Motor neuron (in vitro differentiated cells): ENCODE measurements around the gene CNTLN. TPM values are rescaled to one million over a fixed set of nuclear protein-coding genes. Genes with fewer than 3 reads are reported as not detected.

ENCODE experiments used
- ATAC-seq, 8 experiments: fragments of 200-7000 bp; cut with Tn5 transposase; replicated peaks in 6 of 8; 2 replicates each; pipeline ENCODE4 v1.8.0; 2021; ENCODE audit warnings: mild to moderate bottlenecking in 8 of 8, moderate library complexity in 8 of 8
- H3K27ac ChIP-seq, 2 donors: fragments of 250-450 bp; sonication (Bioruptor Pico); 2 replicates each; pipeline ENCODE4 v1.9.0; 2021; ENCODE audit warnings: antibody characterized with exemption in 2 of 2, mild to moderate bottlenecking in 2 of 2, moderate library complexity in 1 of 2
- H3K4me1 ChIP-seq, 2 donors: fragments of 250-450 bp; sonication (Bioruptor Pico); replicated peaks in 1 of 2; 2 replicates each; pipeline ENCODE4 v1.6.1; 2021; ENCODE audit warnings: antibody characterized with exemption in 2 of 2, mild to moderate bottlenecking in 2 of 2, moderate library complexity in 1 of 2
- H3K4me3 ChIP-seq, 5 donors: fragments of 250-450 bp; sonication (Bioruptor Pico); 2 replicates each; pipeline ENCODE4 v1.9.0; 2021; ENCODE audit warnings: antibody characterized with exemption in 5 of 5, mild to moderate bottlenecking in 5 of 5, moderate library complexity in 4 of 5
- WGBS, 10 experiments: fragments of 450-650 bp; shearing (Covaris generic); methylation state at CpG; one replicate each; pipeline ENCODE4 v1.0.0; 2022; 5-methylcytosine and 5-hydroxymethylcytosine counted together
- in situ Hi-C, 9 experiments: fragments of 400-800 bp; cut with MboI; loops; one replicate each; pipeline ENCODE4 v1.15.0; 2021; ENCODE audit warnings: low sequenced_read_pairs in 9 of 9, low pct_unique_long_range_greater_than_20kb in 2 of 9; ENCODE audit not compliant: unreplicated experiment in 9 of 9
- total RNA-seq, 8 experiments: library from RNA; unstranded; fragments of 300-600 nt; gene quantifications; 2 replicates each; pipeline versions ENCODE4 v1.2.3 to v1.2.4, GENCODE V29; 2022

Gene CNTLN
- total RNA-seq, 8 experiments from 2014 or later, result 6.3 to 19.0 (median 9.3) TPM

DNA sequence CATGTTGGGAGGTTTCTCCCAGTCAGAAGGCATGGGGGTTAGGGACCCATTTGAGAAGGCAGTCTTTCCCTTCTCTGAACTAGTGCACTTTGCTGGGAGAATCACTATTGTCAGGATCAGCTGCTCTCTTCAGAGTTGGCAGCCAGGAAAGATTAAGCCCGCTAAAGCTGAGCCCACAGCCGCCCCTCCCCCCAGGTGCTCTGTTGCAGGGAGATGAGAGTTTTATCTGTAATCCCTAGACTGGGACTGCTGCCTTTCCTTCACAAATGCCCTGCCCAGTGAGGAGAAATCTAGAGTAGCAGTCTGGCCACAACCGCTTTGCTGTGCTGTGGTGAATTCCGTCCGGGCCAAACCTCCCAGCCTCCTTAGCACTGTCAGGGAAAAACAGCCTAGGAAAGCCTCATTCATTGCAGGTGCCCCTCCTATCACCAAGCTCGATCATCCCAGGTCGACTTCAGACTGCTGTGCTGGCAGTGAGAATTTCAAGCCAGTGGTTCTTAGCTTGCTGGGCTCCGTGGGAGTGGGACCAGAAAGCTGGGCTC, 69.8 kb downstream of the CNTLN start:
- peak in 4 of 8 experiments; percentile 12 to 56 (median 34) for ATAC-seq
- in situ Hi-C loops, result loop anchor here in 1 of 9 experiments (25.0 kb wide), 1 partner anchor 258 kb away; no protein-coding TSS in a partner anchor
- WGBS, 10 experiments, result 58 to 100% (median 86%) methylated on average over 1 to 5 of the region's 8 CpGs; no CpG with 5 or more reads in 4 of the 10 experiments
- Histone ChIP-seq H3K4me3 (no peak overlapping the region), H3K27ac (no peak overlapping the region), H3K4me1 (no peaks in the 10 kb centered on the region)

DNA sequence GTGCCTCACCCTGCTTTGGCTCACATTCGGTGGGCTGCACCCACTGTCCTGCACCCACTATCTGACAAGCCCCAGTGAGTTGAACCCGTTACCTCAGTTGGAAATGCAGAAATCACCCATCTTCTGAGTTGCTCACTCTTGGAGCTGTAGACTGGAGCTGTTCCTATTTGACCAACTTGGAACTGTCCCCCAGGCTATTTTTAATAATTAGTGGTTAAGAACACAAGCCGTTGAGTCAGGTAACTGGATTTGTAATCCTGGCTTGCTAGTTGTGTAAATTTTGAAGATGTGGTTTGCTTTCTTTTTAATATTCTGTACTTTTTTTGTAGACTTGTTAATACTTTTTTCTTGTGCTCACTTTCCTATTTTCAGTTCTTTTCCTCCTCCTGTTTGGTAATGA, 81.2 kb downstream of the CNTLN start:
- in situ Hi-C loops, result loop anchor here in 1 of 9 experiments (25.0 kb wide), 1 partner anchor 246 kb away; no protein-coding TSS in a partner anchor

DNA sequence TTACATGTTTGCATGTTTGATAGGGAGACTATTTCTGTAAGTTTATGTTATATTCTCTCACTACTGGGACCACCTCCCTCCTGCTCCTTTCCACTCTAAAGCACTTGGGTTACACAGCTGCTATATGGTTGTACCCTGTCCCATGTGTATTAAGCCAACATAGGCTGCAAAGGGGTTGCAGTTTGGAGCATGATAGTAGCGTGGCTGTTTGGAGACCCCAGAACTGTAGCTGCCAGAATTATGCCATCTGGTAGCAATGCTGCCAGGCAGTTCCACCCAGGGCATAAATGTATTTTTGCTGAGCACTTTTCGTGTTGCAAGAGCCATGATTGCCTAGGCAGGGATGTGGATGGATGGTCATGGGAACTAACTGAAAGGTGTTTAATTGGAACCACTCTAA, 81.8 kb downstream of the CNTLN start:
- in situ Hi-C loops, result loop anchor here in 1 of 9 experiments (25.0 kb wide), 1 partner anchor 246 kb away; no protein-coding TSS in a partner anchor
- Histone ChIP-seq H3K4me1 (no peaks in the 10 kb centered on the region), H3K4me3 (no peak overlapping the region), H3K27ac (no peak overlapping the region)
- peak in 1 of 8 experiments; percentile 72 for ATAC-seq
- WGBS, 10 experiments, result 56 to 100% (median 77%) methylated on average over 1 to 2 of the region's 2 CpGs; no CpG with 5 or more reads in 5 of the 10 experiments

More for the DNA sequence above, 81.2 kb downstream of the CNTLN start:
- WGBS, 10 experiments, result 22 to 100% (median 69%) methylated on average over 1 to 3 of the region's 3 CpGs; no CpG with 5 or more reads in 1 of the 10 experiments
- Histone ChIP-seq H3K4me3 (no peak overlapping the region), H3K4me1 (no peaks in the 10 kb centered on the region), H3K27ac (no peak overlapping the region)
- no peak for ATAC-seq

DNA sequence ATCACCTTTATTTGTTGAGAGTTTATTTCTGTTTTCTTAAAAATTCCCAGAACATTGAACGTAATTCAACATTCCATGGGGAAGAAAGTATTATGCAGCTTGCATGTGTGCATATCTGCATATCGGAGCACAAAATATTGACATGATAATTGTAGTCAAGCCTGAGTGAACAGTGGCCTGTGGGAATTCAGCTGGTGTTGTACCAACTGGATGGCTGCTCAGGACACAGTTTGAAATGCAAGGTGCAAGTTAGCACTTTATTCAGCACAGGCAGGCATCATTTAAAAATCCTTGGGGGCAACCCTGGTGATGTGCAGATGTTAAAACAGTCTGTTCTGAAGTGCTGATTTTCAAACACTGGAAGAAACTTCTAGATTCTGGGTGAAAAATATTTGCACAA, 82.4 kb downstream of the CNTLN start:
- H3K4me1 ChIP-seq, result no peaks in the 10 kb centered on the region
- in situ Hi-C loops, result loop anchor here in 1 of 9 experiments (25.0 kb wide), 1 partner anchor 245 kb away; no protein-coding TSS in a partner anchor
- 0 to 100% (median 82%) methylated on average over 1 to 2 of the region's 2 CpGs; no CpG with 5 or more reads in 2 of the 10 experiments for WGBS, 10 experiments
- H3K4me3 ChIP-seq, result no peak overlapping the region
- peak in 2 of 8 experiments; percentile 55 to 98 for ATAC-seq
- H3K27ac ChIP-seq, result no peak overlapping the region

DNA sequence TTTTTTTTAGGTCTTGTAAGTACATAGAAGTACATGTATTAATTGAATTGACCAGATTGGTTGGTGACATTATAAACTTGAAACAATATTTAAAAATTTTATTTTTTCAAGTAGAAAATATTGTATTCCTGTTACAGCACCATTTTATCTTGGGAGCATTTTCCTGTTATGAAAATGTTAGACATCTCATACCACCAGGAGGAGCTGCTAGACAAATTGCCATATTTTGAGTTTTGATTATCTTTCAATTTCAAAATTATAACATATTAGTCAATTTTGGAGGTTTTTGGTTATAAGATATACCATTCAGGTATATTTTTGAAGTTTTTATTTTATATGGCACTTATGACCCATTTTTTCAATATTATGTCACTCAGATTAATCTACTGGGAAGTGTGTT, 84.4 kb downstream of the CNTLN start:
- no peak for ATAC-seq
- Histone ChIP-seq H3K4me3 (no peak overlapping the region), H3K27ac (no peak overlapping the region), H3K4me1 (no peaks in the 10 kb centered on the region)
- in situ Hi-C loops, result loop anchor here in 1 of 9 experiments (25.0 kb wide), 1 partner anchor 243 kb away; no protein-coding TSS in a partner anchor

DNA sequence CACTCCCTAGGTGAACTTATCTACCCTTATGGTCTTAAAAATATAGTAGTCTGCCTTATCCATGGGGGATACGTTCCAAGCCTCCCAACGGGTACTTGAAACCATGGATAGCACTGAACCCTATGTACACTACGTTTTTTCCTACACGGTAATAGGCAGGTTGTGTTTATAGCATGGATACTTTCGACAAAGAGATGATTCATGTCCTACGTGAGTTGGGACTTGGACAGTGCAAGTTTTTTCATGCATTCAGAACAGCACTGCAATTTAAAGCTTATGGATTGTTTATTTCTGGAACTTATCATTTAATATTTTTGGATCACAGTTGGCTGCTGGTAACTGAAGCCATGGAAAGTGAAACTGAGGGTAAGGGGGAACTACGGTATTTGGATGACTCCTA, 88.1 kb downstream of the CNTLN start:
- 86 to 100% (median 95%) methylated on average over 1 to 7 of the region's 7 CpGs for WGBS, 10 experiments
- no peak overlapping the region for H3K4me3 ChIP-seq
- H3K4me1 ChIP-seq, result no peaks in the 10 kb centered on the region
- in situ Hi-C loops, result loop anchor here in 1 of 9 experiments (25.0 kb wide), 1 partner anchor 239 kb away; no protein-coding TSS in a partner anchor
- no peak for ATAC-seq
- H3K27ac ChIP-seq, result no peak overlapping the region

DNA sequence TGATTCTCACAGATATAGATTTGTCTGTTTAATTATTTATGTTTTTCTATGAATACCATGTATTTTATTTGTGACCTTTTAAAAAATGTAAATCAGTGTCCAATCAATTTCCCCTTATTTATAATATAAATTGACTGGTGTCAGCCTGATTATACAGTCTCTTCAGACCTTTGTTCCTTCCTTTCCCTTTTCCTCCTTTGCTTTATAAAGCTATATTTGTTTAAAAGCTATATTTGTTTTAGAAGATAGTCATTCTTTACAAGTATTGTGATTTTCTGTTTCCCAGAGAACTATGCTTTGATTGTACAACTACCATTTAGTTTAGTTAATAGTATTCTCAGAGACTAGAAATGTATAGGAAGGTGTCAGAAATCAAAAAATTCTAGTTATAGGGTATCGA, 90.6 kb downstream of the CNTLN start:
- ATAC-seq, result no peak
- in situ Hi-C loops, result loop anchor here in 1 of 9 experiments (25.0 kb wide), 1 partner anchor 88 kb away; the partner anchor contains the start of gene CNTLN
- WGBS, 10 experiments, result 100% methylated on average over 1 of the region's 1 CpG; no CpG with 5 or more reads in 4 of the 10 experiments

DNA sequence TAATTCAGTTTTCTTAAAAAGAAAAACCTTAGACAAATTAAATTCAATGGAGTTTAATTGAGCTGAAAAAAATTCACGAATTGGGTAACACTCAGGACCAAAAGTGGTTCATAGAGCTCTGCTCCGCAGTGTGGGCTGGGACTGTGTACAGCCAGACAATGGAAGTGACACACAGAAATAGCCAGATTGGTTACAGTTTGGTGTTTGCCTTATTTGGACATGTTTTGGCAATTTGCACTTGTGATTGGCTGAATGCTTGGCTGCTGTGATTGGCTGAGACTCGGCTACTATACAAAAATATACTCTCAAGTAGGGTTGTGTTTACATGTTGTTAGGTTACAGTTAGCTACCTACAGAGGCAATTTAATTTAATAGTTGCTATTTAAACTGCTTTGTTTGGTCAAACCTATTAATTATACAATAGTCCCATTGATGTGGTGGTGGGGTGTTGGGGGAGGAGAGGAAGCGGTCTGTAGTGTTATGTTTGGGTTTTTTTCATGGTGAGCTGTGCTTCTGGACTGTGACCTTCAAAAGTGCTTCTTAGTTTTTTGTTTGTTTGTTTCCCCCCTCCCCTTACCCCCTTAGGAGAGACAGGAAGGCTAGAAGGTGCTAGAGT, 95.2 kb downstream of the CNTLN start:
- in situ Hi-C loops, result loop anchor here in 1 of 9 experiments (25.0 kb wide), 1 partner anchor 93 kb away; the partner anchor contains the start of gene CNTLN
- H3K27ac ChIP-seq, result no peak overlapping the region

More for the DNA sequence above, 90.6 kb downstream of the CNTLN start:
- Histone ChIP-seq H3K27ac (no peak overlapping the region), H3K4me1 (no peaks in the 10 kb centered on the region), H3K4me3 (no peak overlapping the region)

DNA sequence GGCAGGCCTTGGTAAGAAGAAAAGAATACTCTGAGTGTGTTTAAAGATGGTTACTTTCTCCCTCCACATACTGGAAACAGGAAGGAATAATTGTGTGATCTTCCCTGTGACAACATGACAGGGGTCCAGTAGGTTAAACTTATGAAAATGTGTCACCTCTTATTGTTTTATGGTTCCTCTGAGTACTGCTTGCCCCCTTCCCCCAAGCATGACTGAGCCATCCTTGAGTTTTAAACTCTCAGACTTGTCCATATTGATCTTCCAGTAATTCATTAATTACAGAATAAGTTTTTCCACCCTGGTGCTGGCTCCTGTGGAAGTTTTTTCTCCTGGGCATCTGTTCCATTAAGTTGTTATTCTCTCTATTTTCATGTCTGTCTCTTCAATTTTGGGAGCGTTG, 95.8 kb downstream of the CNTLN start:
- no peak for ATAC-seq
- Histone ChIP-seq H3K4me3 (no peak overlapping the region), H3K4me1 (peaks cover 0 to 3% of the 10 kb centered on the region in 2 donors), H3K27ac (no peak overlapping the region)
- in situ Hi-C loops, result loop anchor here in 1 of 9 experiments (25.0 kb wide), 1 partner anchor 93 kb away; the partner anchor contains the start of gene CNTLN
- WGBS, 10 experiments, result 13 to 100% (median 86%) methylated on average over 1 of the region's 1 CpG; no CpG with 5 or more reads in 3 of the 10 experiments

More for the DNA sequence above, 95.2 kb downstream of the CNTLN start:
- Histone ChIP-seq H3K4me1 (peaks cover 0 to 3% of the 10 kb centered on the region in 2 donors), H3K4me3 (no peak overlapping the region)
- ATAC-seq, result peak in 1 of 8 experiments; percentile 22
- 92 to 100% (median 95%) methylated on average over 1 to 4 of the region's 4 CpGs; no CpG with 5 or more reads in 1 of the 10 experiments for WGBS, 10 experiments

DNA sequence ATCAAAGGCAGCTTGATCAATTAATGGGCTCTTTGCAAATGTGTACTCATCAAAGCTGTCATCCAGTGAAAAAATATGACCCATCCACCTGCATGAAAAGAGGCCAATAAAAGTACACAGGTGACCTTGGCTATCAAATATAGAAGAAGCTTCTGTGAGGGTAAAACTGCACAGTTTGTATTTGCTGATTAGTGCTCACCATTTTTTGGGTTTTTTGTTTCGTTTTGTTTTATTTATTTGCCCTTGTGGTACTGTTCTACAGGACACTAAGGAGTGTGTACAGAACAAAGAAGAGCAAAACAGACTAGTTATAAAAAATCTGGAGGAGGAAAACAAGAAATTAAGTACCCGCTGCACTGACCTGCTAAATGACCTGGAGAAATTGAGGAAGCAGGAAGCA, 101.3 kb downstream of the CNTLN start:
- peaks cover 0 to 3% of the 10 kb centered on the region in 2 donors for H3K4me1 ChIP-seq
- no peak overlapping the region for H3K27ac ChIP-seq
- 57 to 93% (median 75%) methylated on average over 1 to 2 of the region's 2 CpGs for WGBS, 10 experiments
- in situ Hi-C loops, result loop anchor here in 1 of 9 experiments (25.0 kb wide), 1 partner anchor 99 kb away; the partner anchor contains the start of gene CNTLN
- H3K4me3 ChIP-seq, result no peak overlapping the region
- ATAC-seq, result no peak

DNA sequence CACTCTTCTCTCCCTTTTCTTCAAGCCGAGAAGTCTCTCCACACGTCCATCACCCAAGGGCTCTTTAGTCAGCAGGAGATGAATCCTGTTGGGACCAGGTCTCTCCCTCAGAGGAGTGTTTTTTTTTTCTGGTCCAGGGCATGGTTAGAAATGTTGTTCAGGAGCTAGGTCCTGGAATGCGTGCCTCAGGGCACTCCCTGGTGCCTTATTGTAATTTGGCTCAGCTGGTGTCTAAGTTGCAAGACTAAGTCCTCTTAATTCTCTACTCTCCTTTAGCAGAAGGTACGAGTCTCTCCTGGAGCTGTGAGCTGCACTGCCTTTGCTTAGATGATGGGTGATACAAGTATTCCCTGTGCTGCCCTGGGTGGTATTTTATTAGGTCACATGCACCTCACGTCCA, 111.9 kb downstream of the CNTLN start:
- H3K4me1 ChIP-seq, result no peaks in the 10 kb centered on the region
- H3K27ac ChIP-seq, result no peak overlapping the region
- H3K4me3 ChIP-seq, result no peak overlapping the region
- in situ Hi-C loops, result loop anchor here in 1 of 9 experiments (25.0 kb wide), 1 partner anchor 109 kb away; the partner anchor contains the start of gene CNTLN
- WGBS, 10 experiments, result 80 to 100% (median 80%) methylated on average over 1 to 2 of the region's 5 CpGs; no CpG with 5 or more reads in 7 of the 10 experiments
- peak in 1 of 8 experiments; percentile 14 for ATAC-seq

DNA sequence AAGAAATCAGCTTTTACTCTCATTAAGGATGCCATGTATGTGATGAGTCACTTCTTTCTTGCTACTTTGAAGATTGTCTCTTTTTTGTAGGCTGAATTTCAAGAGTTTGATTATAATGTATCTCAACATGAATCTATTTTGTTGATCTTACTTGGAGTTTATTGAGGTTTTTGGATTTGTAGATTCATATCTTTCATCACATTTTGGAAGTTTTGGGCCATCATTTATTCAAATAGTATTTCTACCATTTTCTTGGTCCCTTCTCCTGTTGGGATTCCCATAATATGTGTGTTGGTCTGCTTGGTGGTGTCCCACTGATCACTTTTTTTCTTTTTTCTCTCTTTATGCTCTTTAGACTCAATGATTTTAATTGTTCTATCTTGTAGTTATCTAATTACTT, 116.3 kb downstream of the CNTLN start:
- no peak for ATAC-seq
- Histone ChIP-seq H3K27ac (no peak overlapping the region), H3K4me3 (no peak overlapping the region), H3K4me1 (no peaks in the 10 kb centered on the region)
- in situ Hi-C loops, result no loop called here
